Osteoblast (primary cell): ENCODE results near the gene TNC. TPM values are rescaled to one million over a fixed set of nuclear protein-coding genes. Genes with fewer than 3 reads are reported as not detected.

Experiments used
- DNase-seq: peaks from one replicate; pipeline ENCODE4 v3.0.0; 2011; ENCODE audit warnings: low spot score, mixed read lengths; ENCODE audit not compliant: insufficient read length; ENCODE audit errors: missing footprints
- H2AFZ ChIP-seq: 2 replicates; pipeline ENCODE4 v1.6.0; 2011; ENCODE audit warnings: mild to moderate bottlenecking, low read length
- H3K27ac ChIP-seq: 2 replicates; pipeline ENCODE4 v1.5.1; 2011; ENCODE audit warnings: mild to moderate bottlenecking, low read depth, low read length, moderate library complexity
- H3K27me3 ChIP-seq: 2 replicates; pipeline ENCODE4 v1.6.0; 2012; ENCODE audit warnings: mild to moderate bottlenecking, control low read depth, inconsistent platforms, low read length, moderate library complexity; ENCODE audit not compliant: insufficient read depth
- H3K36me3 ChIP-seq: 2 replicates; pipeline ENCODE4 v1.5.1; 2011; ENCODE audit warnings: mild to moderate bottlenecking, low read length, control low read depth, moderate library complexity; ENCODE audit not compliant: insufficient read depth
- H3K4me1 ChIP-seq: 2 replicates; pipeline ENCODE4 v1.5.1; 2011; ENCODE audit warnings: mild to moderate bottlenecking, low read length, control low read depth, moderate library complexity; ENCODE audit not compliant: insufficient read depth
- H3K4me2 ChIP-seq: 2 replicates; pipeline ENCODE4 v1.6.0; 2011; ENCODE audit warnings: mild to moderate bottlenecking, low read length; ENCODE audit not compliant: insufficient read depth
- H3K4me3 ChIP-seq: fragments of 200-600 bp; sonication (generic); 3 replicates; pipeline ENCODE4 v1.5.1; 2012; ENCODE audit warnings: mild to moderate bottlenecking, low read length, inconsistent platforms; ENCODE audit not compliant: insufficient read depth
- H3K79me2 ChIP-seq: 2 replicates; pipeline ENCODE4 v1.6.0; 2012; ENCODE audit warnings: mild to moderate bottlenecking, low read length, control low read depth, inconsistent platforms; ENCODE audit not compliant: insufficient read depth
- H3K9me3 ChIP-seq: 2 replicates; pipeline ENCODE4 v1.5.1; 2011; ENCODE audit warnings: low read depth, low read length, control low read depth
- H4K20me1 ChIP-seq: 2 replicates; pipeline ENCODE4 v1.6.0; 2012; ENCODE audit warnings: mild to moderate bottlenecking, low read length, control low read depth; ENCODE audit not compliant: insufficient read depth
- CTCF ChIP-seq: IDR thresholded peaks from 2 replicates; pipeline ENCODE4 v1.5.1; 2011; ENCODE audit warnings: mild to moderate bottlenecking, low read depth, low read length, moderate library complexity; ENCODE audit errors: extremely low read depth
- total RNA-seq: library from RNA; depleted of rRNA; stranded (reverse); fragments of >200 nt; gene quantifications from 2 replicates; pipeline ENCODE4 v1.2.3, GENCODE V29; 2012

Gene TNC
- total RNA-seq, 1 donor, result 611 TPM

- no peaks in the 10 kb centered on the region for H3K79me2 ChIP-seq
- TF ChIP-seq CTCF, result no peak
- H2AFZ ChIP-seq, result no peak overlapping the region
These were observed 24.1 kb upstream of the TNC start for GRCh38 chr9:115142090-115142489.

GRCh38 chr9:115141612-115142011 is 23.7 kb upstream of the TNC start:
- DNase-seq, result no peak

More at GRCh38 chr9:115142090-115142489, 24.1 kb upstream of the TNC start:
- Histone ChIP-seq H3K36me3 (no peaks in the 10 kb centered on the region), H3K9me3 (no peaks in the 10 kb centered on the region), H3K27ac (no peak overlapping the region), H4K20me1 (no peaks in the 10 kb centered on the region), H3K27me3 (no peaks in the 10 kb centered on the region), H3K4me3 (no peak overlapping the region), H3K4me2 (no peak overlapping the region), H3K4me1 (peaks cover 31% of the 10 kb centered on the region)
- no peak for DNase-seq

GRCh38 chr9:115138151-115138550 is 20.2 kb upstream of the TNC start:
- no peaks in the 10 kb centered on the region for H3K79me2 ChIP-seq
- no peak for DNase-seq

More at GRCh38 chr9:115141612-115142011, 23.7 kb upstream of the TNC start:
- no peak for TF ChIP-seq CTCF
- H3K36me3 ChIP-seq, result no peaks in the 10 kb centered on the region
- H3K4me1 ChIP-seq, result peaks cover 27% of the 10 kb centered on the region
- H3K4me2 ChIP-seq, result no peak overlapping the region
- no peak overlapping the region for H3K4me3 ChIP-seq
- H3K9me3 ChIP-seq, result no peaks in the 10 kb centered on the region
- H3K27me3 ChIP-seq, result no peaks in the 10 kb centered on the region
- no peaks in the 10 kb centered on the region for H3K79me2 ChIP-seq
- H2AFZ ChIP-seq, result no peak overlapping the region
- H4K20me1 ChIP-seq, result no peaks in the 10 kb centered on the region
- H3K27ac ChIP-seq, result no peak overlapping the region

GRCh38 chr9:115137526-115137925 is 19.6 kb upstream of the TNC start:
- no peaks in the 10 kb centered on the region for H3K27me3 ChIP-seq
- H3K79me2 ChIP-seq, result no peaks in the 10 kb centered on the region
- no peaks in the 10 kb centered on the region for H3K36me3 ChIP-seq
- H3K4me3 ChIP-seq, result no peak overlapping the region
- H3K9me3 ChIP-seq, result no peaks in the 10 kb centered on the region
- DNase-seq, result no peak
- peaks cover 21% of the 10 kb centered on the region for H3K4me1 ChIP-seq
- H3K27ac ChIP-seq, result no peak overlapping the region
- TF ChIP-seq CTCF, result no peak
- no peak overlapping the region for H2AFZ ChIP-seq
- no peak overlapping the region for H3K4me2 ChIP-seq
- H4K20me1 ChIP-seq, result no peaks in the 10 kb centered on the region

More at GRCh38 chr9:115138151-115138550, 20.2 kb upstream of the TNC start:
- Histone ChIP-seq H3K4me3 (no peak overlapping the region), H3K36me3 (no peaks in the 10 kb centered on the region), H4K20me1 (no peaks in the 10 kb centered on the region), H3K9me3 (no peaks in the 10 kb centered on the region), H2AFZ (no peak overlapping the region), H3K4me2 (no peak overlapping the region), H3K4me1 (peaks cover 18% of the 10 kb centered on the region), H3K27me3 (no peaks in the 10 kb centered on the region), H3K27ac (no peak overlapping the region)
- no peak for TF ChIP-seq CTCF
